ENCODE results near the gene FOXJ3.

Gene FOXJ3

DNA sequence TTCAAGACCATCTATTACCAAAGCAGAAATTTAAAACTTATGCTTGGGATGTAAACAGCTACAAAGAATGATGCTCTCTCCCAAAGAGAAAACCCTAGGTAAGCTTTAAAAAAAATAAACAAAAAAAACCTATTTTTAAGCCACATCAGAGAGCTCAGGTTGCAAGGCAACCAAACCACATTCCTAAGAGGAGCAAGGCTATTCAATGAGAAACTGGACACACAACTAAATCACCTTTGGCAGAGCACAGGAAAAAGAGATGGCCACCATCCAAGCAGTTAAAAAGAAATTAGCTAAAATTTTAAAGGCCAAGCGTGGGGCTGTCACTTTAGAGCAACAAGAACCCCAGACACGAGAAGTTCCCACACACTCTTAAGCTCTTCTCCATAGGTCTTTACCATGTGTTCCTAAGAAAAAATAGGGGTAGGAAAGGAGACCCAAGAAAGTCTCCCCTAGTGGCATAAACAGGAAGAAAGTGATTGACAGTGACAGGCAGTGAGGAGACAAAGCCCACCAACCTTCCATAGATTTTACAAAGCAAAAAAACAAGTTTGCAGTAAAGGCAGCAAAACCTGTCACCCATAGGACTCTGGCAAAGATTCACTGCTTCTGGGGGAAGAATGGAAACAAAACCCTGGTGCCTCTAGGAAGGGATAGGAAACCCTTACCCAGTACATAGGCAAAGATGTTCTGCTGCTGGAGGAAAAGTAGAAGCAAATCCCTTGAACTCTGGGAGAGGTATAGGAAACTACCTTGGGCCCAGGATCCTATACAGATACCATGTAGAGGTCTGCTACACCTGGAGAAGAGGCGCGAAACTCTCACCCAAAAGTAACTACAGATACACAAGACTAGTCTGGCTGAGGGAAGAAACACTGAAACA lies 68.5 kb downstream of the FOXJ3 start:
- Histone ChIP-seq H3K9me3 (ENCODE audit: control insufficient read depth, insufficient read depth, low read length) (no peaks in the 10 kb centered on the region), H3K36me3 (ENCODE audit: insufficient read depth, low read length) (no peaks in the 10 kb centered on the region; the same call in 1 of the 2 replicates), H3K9ac (ENCODE audit: low read depth, low read length) (no peak overlapping the region), H3K4me1 (ENCODE audit: insufficient read depth, low read length) (no peaks in the 10 kb centered on the region)

DNA sequence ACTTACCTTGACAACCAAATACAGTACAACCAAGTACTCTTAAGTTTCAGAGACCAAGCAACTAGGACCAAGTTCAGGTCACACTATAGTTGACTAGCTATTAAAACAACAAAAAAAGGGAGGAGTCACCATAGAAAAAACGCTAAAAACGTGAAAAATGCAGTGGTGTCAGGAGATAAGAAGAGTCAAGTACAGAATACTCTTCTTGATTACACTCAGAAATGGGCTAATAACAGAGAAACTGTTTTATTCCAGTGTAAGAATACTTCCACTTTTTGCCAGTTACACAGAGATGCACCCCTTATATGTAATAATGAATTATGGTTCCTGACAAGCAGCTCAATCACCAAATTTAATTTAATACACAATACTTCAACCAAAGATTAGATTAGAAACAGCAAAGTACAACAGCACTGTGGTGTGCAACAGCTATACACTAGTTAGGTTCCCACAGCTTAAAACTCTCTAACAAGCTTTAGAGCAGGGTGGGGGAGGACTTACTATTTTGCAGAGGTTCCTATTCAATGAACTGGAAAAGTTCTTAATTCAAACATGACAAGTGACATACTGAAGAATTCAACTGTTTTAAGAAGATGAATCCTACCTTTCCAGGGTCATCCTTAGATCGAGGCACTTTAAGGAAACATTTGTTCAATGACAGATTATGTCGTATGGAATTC lies 70.4 kb downstream of the FOXJ3 start:
- Histone ChIP-seq H3K36me3 (ENCODE audit: insufficient read depth, low read length) (no peaks in the 10 kb centered on the region; the same call in 1 of the 2 replicates), H3K4me1 (ENCODE audit: insufficient read depth, low read length) (no peaks in the 10 kb centered on the region), H3K9me3 (ENCODE audit: control insufficient read depth, insufficient read depth, low read length) (no peaks in the 10 kb centered on the region), H3K9ac (ENCODE audit: low read depth, low read length) (no peak overlapping the region)

DNA sequence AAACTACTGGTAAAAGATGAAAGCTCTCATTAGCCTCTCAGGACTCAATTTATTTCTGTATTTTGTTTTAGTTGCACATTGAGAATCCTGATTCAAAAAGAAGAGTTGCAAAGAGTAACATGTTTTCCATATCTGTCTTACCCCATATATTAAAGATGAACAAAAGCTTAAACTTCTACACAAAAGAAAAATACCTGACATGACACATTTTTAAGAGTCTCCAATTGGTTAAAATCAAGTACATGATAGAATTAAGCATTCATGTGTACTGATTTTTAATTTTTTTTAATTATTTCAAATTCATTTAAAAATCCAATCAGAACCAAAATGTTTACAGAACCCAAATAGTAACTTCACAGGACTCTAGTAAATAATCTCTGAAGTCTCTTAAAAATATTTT lies 72.0 kb downstream of the FOXJ3 start:
- no peaks in the 10 kb centered on the region; the same call in 1 of the 2 replicates for H3K36me3 ChIP-seq (ENCODE audit: insufficient read depth, low read length)
- H3K4me1 ChIP-seq (ENCODE audit: insufficient read depth, low read length) = no peaks in the 10 kb centered on the region

DNA sequence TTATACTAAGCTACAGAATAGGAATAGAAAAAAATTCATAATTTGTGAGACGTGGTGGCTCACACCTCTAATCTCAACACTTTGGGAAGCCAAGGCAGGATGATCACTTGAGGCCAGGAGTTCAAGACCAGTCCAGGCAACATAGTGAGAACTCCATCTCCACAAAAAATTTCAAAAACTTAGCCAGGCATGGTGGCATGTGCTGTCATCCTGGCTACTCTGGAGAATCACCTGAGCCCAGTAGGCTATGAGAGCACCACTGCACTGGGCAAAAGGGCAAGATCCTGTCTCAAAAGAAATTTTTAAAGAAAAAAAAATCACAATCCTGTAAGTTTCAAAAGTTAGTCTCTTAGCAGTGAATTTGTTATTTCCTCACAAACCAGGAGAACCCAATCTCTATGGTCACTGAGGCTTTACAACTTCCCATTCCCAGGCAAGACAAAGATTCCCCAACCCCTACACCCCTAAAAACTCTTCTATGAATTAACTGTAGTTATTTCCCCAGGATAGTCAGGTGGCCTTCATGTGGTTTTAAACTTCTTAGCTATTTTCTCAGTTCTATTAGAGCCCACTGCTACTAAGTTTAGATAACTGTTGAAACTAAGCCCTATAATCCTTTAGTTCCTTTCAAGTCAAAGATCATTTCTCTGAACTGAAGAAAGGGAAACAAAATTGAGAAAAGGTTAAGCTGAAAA lies 74.5 kb downstream of the FOXJ3 start:
- Histone ChIP-seq H3K9ac (ENCODE audit: low read depth, low read length) (no peak overlapping the region), H3K4me1 (ENCODE audit: insufficient read depth, low read length) (no peaks in the 10 kb centered on the region), H3K9me3 (ENCODE audit: control insufficient read depth, insufficient read depth, low read length) (no peaks in the 10 kb centered on the region), H3K36me3 (ENCODE audit: insufficient read depth, low read length) (no peaks in the 10 kb centered on the region; the same call in 1 of the 2 replicates)

More for the DNA sequence above, 72.0 kb downstream of the FOXJ3 start:
- Histone ChIP-seq H3K9me3 (ENCODE audit: control insufficient read depth, insufficient read depth, low read length) (no peaks in the 10 kb centered on the region), H3K9ac (ENCODE audit: low read depth, low read length) (no peak overlapping the region)

DNA sequence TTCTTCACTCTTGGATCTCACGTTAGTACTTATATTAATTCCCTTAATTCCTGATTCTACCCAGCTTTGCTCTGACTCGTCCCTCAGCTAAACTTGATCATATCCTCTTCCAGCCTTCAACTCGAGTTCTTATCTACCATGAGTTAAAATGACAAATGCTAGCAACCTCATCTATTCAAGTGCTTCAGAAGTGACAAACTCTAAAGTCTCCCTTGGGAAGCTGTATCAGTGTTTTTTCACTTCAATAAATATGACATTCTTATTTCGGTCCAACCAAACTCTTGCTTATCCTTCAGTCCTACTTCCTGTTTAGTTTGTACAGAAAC lies 75.3 kb downstream of the FOXJ3 start:
- Histone ChIP-seq H3K9ac (ENCODE audit: low read depth, low read length) (no peak overlapping the region), H3K9me3 (ENCODE audit: control insufficient read depth, insufficient read depth, low read length) (no peaks in the 10 kb centered on the region), H3K4me1 (ENCODE audit: insufficient read depth, low read length) (no peaks in the 10 kb centered on the region), H3K36me3 (ENCODE audit: insufficient read depth, low read length) (no peaks in the 10 kb centered on the region)

DNA sequence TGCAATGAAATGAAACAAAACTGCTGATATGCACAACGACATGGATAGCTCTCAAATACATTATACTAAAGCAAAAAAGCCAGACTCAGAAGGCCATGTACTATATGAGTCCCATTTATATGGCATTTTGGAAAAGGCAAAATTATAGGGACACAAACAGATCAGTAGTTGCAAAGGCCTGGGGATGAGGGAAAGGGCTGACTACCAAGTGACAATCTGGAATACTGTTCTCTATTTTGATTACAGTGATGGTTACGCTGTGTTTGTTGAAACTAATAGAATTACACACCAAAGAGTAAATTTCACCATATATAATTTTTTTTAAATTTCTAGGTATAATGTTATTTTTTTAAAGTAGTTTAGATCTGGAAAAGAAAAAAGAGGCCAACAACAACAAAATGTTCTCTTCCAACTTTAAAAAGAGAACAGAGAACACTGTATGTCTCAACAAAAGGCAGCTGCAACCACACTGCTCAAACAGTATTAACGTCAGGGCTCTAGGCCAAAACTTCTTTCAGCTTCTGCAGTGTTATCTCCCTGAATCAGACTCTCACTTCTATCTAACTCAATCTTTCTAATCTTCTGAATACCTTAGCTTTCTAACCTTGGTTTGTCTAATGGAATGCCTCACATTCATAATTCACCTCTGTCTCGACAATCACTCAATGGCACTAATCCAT lies 75.8 kb downstream of the FOXJ3 start:
- Histone ChIP-seq H3K9me3 (ENCODE audit: control insufficient read depth, insufficient read depth, low read length) (no peaks in the 10 kb centered on the region), H3K4me1 (ENCODE audit: insufficient read depth, low read length) (no peaks in the 10 kb centered on the region), H3K9ac (ENCODE audit: low read depth, low read length) (no peak overlapping the region), H3K36me3 (ENCODE audit: insufficient read depth, low read length) (no peaks in the 10 kb centered on the region)

DNA sequence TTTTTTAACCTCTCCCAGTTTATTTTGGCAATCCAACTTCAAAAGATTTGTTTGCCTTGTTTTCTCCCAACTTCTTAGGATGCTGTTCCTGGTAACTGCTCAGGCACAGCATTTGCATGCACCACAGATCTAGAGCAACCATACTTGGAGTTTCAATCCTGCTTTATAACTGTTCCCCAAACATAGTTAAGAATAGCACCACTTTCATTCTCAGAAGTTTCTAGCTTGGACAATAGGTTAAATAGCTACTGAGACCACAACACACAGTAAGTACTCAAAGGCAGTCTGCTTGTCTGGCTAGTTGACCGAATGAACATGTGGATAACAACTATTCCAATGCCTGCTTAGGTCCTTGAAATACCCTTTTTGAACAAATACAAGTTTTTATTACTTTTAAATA lies 76.8 kb downstream of the FOXJ3 start:
- no peaks in the 10 kb centered on the region for H3K4me1 ChIP-seq (ENCODE audit: insufficient read depth, low read length)
- H3K36me3 ChIP-seq (ENCODE audit: insufficient read depth, low read length) = no peaks in the 10 kb centered on the region
- no peaks in the 10 kb centered on the region for H3K9me3 ChIP-seq (ENCODE audit: control insufficient read depth, insufficient read depth, low read length)
- no peak overlapping the region for H3K9ac ChIP-seq (ENCODE audit: low read depth, low read length)

DNA sequence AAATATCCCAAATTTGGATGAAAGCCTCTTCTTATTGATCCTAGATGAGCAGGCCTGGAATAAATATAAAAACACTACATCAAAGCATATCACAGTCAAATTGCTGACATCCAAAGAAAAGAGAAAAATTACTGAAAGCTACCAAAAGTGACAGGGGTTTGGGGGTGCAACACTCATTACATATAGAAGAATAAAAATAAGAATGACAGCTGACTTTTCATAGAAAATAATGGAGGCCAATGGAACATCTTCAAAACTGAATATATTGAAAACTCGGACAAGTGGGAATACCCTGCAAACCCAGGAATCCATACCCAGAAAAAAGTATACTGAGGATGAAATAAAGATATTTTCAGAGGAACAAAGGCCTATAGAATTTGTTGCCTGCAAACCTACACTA lies 84.0 kb downstream of the FOXJ3 start:
- Histone ChIP-seq H3K9me3 (ENCODE audit: control insufficient read depth, insufficient read depth, low read length) (no peaks in the 10 kb centered on the region), H3K4me1 (ENCODE audit: insufficient read depth, low read length) (no peaks in the 10 kb centered on the region), H3K9ac (ENCODE audit: low read depth, low read length) (no peak overlapping the region), H3K36me3 (ENCODE audit: insufficient read depth, low read length) (no peaks in the 10 kb centered on the region; the same call in 1 of the 2 replicates)

DNA sequence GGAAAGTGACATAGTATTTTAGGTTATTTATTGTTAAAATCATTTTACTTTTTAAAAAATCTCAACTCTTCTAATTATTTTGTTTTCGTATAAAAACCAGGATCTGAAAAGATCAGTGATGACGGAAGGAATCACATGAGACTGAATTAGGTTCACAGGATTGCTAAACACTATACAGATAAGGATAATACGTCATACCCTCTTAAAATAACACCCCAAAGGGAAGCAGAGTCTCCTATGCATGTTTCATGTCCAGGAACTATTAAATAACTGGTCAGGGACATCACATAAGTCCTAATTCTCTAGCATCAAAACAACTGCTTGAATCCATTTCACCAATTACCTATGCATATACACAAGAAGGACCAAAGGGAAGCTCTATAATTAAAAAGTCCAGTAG lies 84.9 kb downstream of the FOXJ3 start:
- no peaks in the 10 kb centered on the region for H3K4me1 ChIP-seq (ENCODE audit: insufficient read depth, low read length)
- no peaks in the 10 kb centered on the region for H3K9me3 ChIP-seq (ENCODE audit: control insufficient read depth, insufficient read depth, low read length)

DNA sequence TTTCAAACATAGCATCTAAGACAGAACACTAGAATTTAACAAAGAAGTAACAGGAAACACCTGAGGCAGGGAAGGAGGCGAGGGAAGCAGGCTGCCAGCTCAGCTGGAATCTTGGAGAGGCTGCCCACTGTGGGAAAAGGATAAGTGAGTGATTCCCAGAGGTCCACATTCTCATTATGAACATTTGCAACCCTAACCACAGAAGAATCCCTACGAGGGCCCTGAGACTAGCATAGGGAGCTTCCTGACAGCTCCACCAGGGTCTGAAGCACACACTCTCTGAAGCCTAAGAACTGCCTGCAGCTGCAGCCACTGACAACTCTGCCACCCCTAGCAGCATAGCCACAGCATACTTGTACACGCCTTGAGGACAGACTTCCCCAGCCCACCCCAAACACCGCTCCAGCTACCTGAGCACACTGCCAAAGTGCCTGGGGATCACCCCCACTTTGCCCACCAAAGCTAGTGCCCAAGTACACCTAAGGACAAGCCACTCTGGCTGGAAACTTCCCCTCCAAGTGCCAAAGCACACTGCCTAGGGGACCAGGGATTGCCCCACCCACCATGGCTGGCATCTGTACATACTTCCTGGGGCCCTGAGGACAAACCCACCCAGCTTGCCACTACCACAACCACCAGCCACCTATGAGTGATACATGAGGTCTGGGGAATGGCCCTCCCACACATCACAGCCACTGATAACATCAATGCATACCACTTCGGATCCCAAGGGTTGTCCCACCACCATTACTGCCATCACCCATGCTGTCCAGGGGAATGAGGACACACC lies 93.9 kb downstream of the FOXJ3 start:
- H3K36me3 ChIP-seq (ENCODE audit: insufficient read depth, low read length) = no peaks in the 10 kb centered on the region; the same call in 1 of the 2 replicates
- H3K4me1 ChIP-seq (ENCODE audit: insufficient read depth, low read length) = no peaks in the 10 kb centered on the region
- no peak overlapping the region for H3K9ac ChIP-seq (ENCODE audit: low read depth, low read length)
- peaks cover 19% of the 10 kb centered on the region; the same call in 1 of the 2 replicates for H3K9me3 ChIP-seq (ENCODE audit: control insufficient read depth, insufficient read depth, low read length)

More for the DNA sequence above, 84.9 kb downstream of the FOXJ3 start:
- no peaks in the 10 kb centered on the region; the same call in 1 of the 2 replicates for H3K36me3 ChIP-seq (ENCODE audit: insufficient read depth, low read length)
- no peak overlapping the region for H3K9ac ChIP-seq (ENCODE audit: low read depth, low read length)

DNA sequence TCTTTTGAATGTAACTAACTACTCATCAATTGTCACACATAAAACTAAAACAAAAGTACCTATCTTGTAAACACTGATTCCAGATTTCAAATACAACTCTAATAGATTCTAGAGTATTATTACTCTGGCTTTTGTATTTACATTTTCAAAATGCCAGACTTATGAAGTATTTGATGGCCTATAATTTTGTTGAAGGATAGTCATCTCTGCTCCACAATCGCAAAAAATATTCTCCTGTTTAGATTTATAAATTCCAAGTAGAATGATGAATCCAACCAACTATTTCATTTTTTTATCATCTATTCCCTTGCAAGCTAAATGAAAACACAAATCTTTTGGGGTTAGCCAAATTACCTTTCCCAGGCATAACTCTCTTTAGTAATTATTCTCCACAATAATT lies 95.5 kb downstream of the FOXJ3 start:
- H3K4me1 ChIP-seq (ENCODE audit: insufficient read depth, low read length) = no peaks in the 10 kb centered on the region
- no peak overlapping the region for H3K9ac ChIP-seq (ENCODE audit: low read depth, low read length)
- H3K9me3 ChIP-seq (ENCODE audit: control insufficient read depth, insufficient read depth, low read length) = peaks cover 29% of the 10 kb centered on the region; the same call in 1 of the 2 replicates
- H3K36me3 ChIP-seq (ENCODE audit: insufficient read depth, low read length) = no peaks in the 10 kb centered on the region

DNA sequence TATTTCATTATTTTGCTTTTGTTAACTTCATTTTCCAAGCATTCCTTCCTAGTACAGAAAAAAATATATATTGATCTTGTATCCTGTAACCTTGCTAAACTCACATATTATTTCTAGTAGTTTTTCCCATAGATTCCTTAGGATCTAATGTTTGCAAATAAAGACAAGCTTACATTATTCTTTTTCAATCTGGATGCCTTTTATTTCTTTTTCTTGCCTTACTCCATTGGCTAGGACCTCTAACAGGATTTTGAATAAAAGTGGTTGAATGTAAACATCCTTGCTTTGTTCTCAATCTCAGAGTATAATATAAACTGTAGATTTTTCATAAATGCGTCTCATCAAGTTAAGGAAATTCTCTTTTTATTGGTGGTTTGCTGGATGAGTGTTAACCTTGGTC lies 96.0 kb downstream of the FOXJ3 start:
- peaks cover 29% of the 10 kb centered on the region; the same call in 1 of the 2 replicates for H3K9me3 ChIP-seq (ENCODE audit: control insufficient read depth, insufficient read depth, low read length)

DNA sequence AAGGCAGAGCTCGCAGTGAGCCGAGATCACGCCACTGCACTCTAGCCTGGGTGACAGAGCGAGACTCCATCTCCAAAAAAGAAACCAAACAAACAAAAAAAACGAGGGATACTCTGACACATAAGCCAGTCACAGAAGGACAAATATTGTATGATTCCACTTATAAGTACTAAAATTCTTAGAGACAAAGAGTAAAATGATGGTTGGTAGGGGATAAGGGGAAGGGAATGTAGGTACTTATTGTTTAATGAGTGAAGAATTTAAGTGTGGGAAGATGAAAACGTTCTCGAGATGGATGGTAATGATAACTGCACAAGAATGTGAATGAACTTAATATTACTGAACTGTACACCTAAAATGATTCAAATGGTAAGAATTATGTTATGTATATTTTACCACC lies 103.8 kb downstream of the FOXJ3 start:
- Histone ChIP-seq H3K9me3 (ENCODE audit: control insufficient read depth, insufficient read depth, low read length) (peaks cover 10% of the 10 kb centered on the region; the same call in 1 of the 2 replicates), H3K9ac (ENCODE audit: low read depth, low read length) (no peak overlapping the region), H3K36me3 (ENCODE audit: insufficient read depth, low read length) (no peaks in the 10 kb centered on the region), H3K4me1 (ENCODE audit: insufficient read depth, low read length) (no peaks in the 10 kb centered on the region)

More for the DNA sequence above, 96.0 kb downstream of the FOXJ3 start:
- Histone ChIP-seq H3K4me1 (ENCODE audit: insufficient read depth, low read length) (no peaks in the 10 kb centered on the region), H3K36me3 (ENCODE audit: insufficient read depth, low read length) (no peaks in the 10 kb centered on the region), H3K9ac (ENCODE audit: low read depth, low read length) (no peak overlapping the region)
